NCI-H2227 (cell line): ENCODE results near the gene TRIM49D2.
"Not testable (repeated sequence)": the region's sequence is repeated elsewhere in the genome, so short reads cannot be mapped to it uniquely, and the experiment has no call there.

Experiments used
- DNase-seq: peaks from one replicate; lab custom pipeline; 2025; ENCODE audit not compliant: unreplicated experiment; lab: John Stamatoyannopoulos, UW

The TRIM49D2 gene

GRCh38 chr11:89923764-89924163 lies at the start of gene TRIM49D2:
Gene TRIM49D2, plus strand, starts transcription at chr11:89924064. Its CDS starts 2,698 bp downstream, at chr11:89926762.
- not testable (repeated sequence) for DNase-seq

GRCh38 chr11:89877511-89877910 lies 46.4 kb upstream of the TRIM49D2 start:
- DNase-seq: not testable (repeated sequence)

GRCh38 chr11:89893245-89893644 lies 30.6 kb upstream of the TRIM49D2 start:
- not testable (repeated sequence) for DNase-seq

- not testable (repeated sequence) for DNase-seq
Measured at GRCh38 chr11:89900809-89901208, 23.1 kb upstream of the TRIM49D2 start.

- no peak for DNase-seq
Measured at GRCh38 chr11:89922195-89922660, 1.6 kb upstream of the TRIM49D2 start, which contains the start of gene TRIM49D1. Gene TRIM49D1, minus strand, starts transcription at chr11:89922245. Its CDS starts 4,535 bp downstream, at chr11:89917710.

GRCh38 chr11:89960833-89961232 lies 37.0 kb downstream of the TRIM49D2 start:
- DNase-seq: not testable (repeated sequence)

GRCh38 chr11:89965737-89966136 lies 41.9 kb downstream of the TRIM49D2 start, which contains the start of gene TRIM64:
Gene TRIM64, plus strand, starts transcription at chr11:89966037. Its CDS starts 2,467 bp downstream, at chr11:89968504.
- DNase-seq: not testable (repeated sequence)
